Naive thymus-derived CD4-positive, alpha-beta T cell (primary cell): ENCODE measurements around the gene SUGP1. TPM values are rescaled to one million over a fixed set of nuclear protein-coding genes. Genes with fewer than 3 reads are reported as not detected.

Experiments
- ATAC-seq: fragments of 150-1000 bp; cut with Tn5 transposase; 2 replicates; pipeline ENCODE4 v1.10.0; 2021; ENCODE audit warnings: mild to moderate bottlenecking, moderate library complexity
- CTCF ChIA-PET: fragments of 350-600 bp; sonication (Branson Sonifier 250); formaldehyde crosslinking; loops from one replicate; lab custom pipeline; 2021; ENCODE audit warnings: antibody characterized with exemption; lab: Charles Lee
- POLR2A ChIA-PET: fragments of 350-600 bp; sonication (Branson Sonifier 250); formaldehyde crosslinking; loops from one replicate; lab custom pipeline; 2021; ENCODE audit warnings: antibody characterized with exemption, inconsistent platforms; lab: Charles Lee
- DNase-seq, 9 donors: peaks; one replicate each; pipeline versions ENCODE4 v3.0.0 to v3.0.0-alpha.2; 2020 to 2022; ENCODE audit warnings: mixed read lengths in 1 of 9
- H3K27ac ChIP-seq: one replicate; pipeline ENCODE4 v1.7.0; 2013; ENCODE audit warnings: mild to moderate bottlenecking, low read depth, low read length, moderate library complexity
- H3K27me3 ChIP-seq, 2 donors: one replicate each; pipeline ENCODE4 v1.7.0; 2013; ENCODE audit warnings: low read length in 2 of 2, mild to moderate bottlenecking in 2 of 2, moderate library complexity in 2 of 2; ENCODE audit not compliant: control insufficient read depth in 2 of 2, insufficient read depth in 2 of 2
- H3K36me3 ChIP-seq, 3 experiments: 1 replicate in 2 of 3; 2 replicates in 1 of 3; pipeline ENCODE4 v1.7.0; 2013; ENCODE audit warnings: low read length in 3 of 3, mild to moderate bottlenecking in 3 of 3, moderate library complexity in 1 of 3; ENCODE audit not compliant: insufficient read depth in 3 of 3, control insufficient read depth in 2 of 3
- H3K4me1 ChIP-seq, 2 donors: one replicate each; pipeline ENCODE4 v1.7.0; 2013; ENCODE audit warnings: low read length in 2 of 2, mild to moderate bottlenecking in 2 of 2, moderate library complexity in 1 of 2; ENCODE audit not compliant: control insufficient read depth in 2 of 2, insufficient read depth in 2 of 2
- H3K4me3 ChIP-seq: 2 replicates; pipeline ENCODE4 v1.7.0; 2013; ENCODE audit warnings: mild to moderate bottlenecking, low read length
- H3K9me3 ChIP-seq, 3 experiments: 1 replicate in 2 of 3; 2 replicates in 1 of 3; pipeline ENCODE4 v1.7.0; 2013; ENCODE audit warnings: low read length in 3 of 3; ENCODE audit not compliant: control insufficient read depth in 2 of 3
- H3K27ac Mint-ChIP-seq, 9 donors: one replicate each; pipeline ENCODE4 v1.8.0; 2020 to 2022; ENCODE audit warnings: mixed read lengths in 9 of 9, mild to moderate bottlenecking in 8 of 9, moderate library complexity in 5 of 9, inconsistent platforms in 2 of 9
- H3K27me3 Mint-ChIP-seq, 5 donors: one replicate each; pipeline ENCODE4 v1.8.0; 2021 to 2022; ENCODE audit warnings: mixed read lengths in 5 of 5, mild to moderate bottlenecking in 1 of 5
- H3K36me3 Mint-ChIP-seq, 5 donors: one replicate each; pipeline ENCODE4 v1.8.0; 2020 to 2022; ENCODE audit warnings: mixed read lengths in 5 of 5, mild to moderate bottlenecking in 3 of 5, inconsistent platforms in 1 of 5
- H3K4me1 Mint-ChIP-seq, 7 donors: one replicate each; pipeline ENCODE4 v1.8.0; 2020 to 2022; ENCODE audit warnings: mixed read lengths in 7 of 7, mild to moderate bottlenecking in 3 of 7, inconsistent platforms in 1 of 7
- H3K4me3 Mint-ChIP-seq, 10 donors: one replicate each; pipeline ENCODE4 v1.8.0; 2020 to 2022; ENCODE audit warnings: mild to moderate bottlenecking in 10 of 10, mixed read lengths in 10 of 10, moderate library complexity in 6 of 10, inconsistent platforms in 2 of 10
- H3K9me3 Mint-ChIP-seq, 11 donors: one replicate each; pipeline ENCODE4 v1.8.0; 2020 to 2022; ENCODE audit warnings: mixed read lengths in 11 of 11, mild to moderate bottlenecking in 4 of 11, inconsistent platforms in 1 of 11, moderate library complexity in 1 of 11
- intact Hi-C, 2 donors: fragments of 100-400 bp; cut with micrococcal nuclease; formaldehyde crosslinking; loops; one replicate each; pipeline ENCODE4 v1.15.1; 2023
- polyA plus RNA-seq, 2 donors: library from polyadenylated mRNA; unstranded; fragments of 300-500 nt; fragmentation: Illumina TruSeq; gene quantifications; one replicate each; pipeline ENCODE4 v1.2.3, GENCODE V29; 2021
- total RNA-seq, 6 experiments: library from RNA in 5 of 6; stranded (reverse) in 5 of 6; gene quantifications; 1 replicate in 5 of 6; 2 replicates in 1 of 6; pipeline ENCODE4 v1.2.3 and lab custom pipeline; 2021 to 2026

SUGP1 gene
- total and polyA plus RNA-seq, 7 experiments from 2014 or later: 36.0 to 96.6 (median 59.7) TPM

GRCh38 chr19:19230999-19231398 lies 89.3 kb downstream of the SUGP1 start:
- H3K36me3 Mint-ChIP-seq: peaks cover 0 to 3% (median 2%) of the 10 kb centered on the region in 5 donors
- ChIA-PET POLR2A (no interaction called here), CTCF (interaction anchor here (1.9 kb wide), 1 partner anchor 85 kb away, joined by 7 read pairs; no protein-coding TSS in a partner anchor)
- H3K4me1 Mint-ChIP-seq: no peaks in the 10 kb centered on the region
- H3K4me3 ChIP-seq: no peak overlapping the region
- H3K4me3 Mint-ChIP-seq: no peak overlapping the region
- no peaks in the 10 kb centered on the region for H3K27me3 ChIP-seq
- H3K36me3 ChIP-seq: no peaks in the 10 kb centered on the region
- H3K27me3 Mint-ChIP-seq: peaks cover 2 to 10% (median 5%) of the 10 kb centered on the region in 5 donors
- peaks cover 0 to 30% (median 11%) of the 10 kb centered on the region in 11 donors for H3K9me3 Mint-ChIP-seq
- H3K4me1 ChIP-seq: no peaks in the 10 kb centered on the region
- DNase-seq (no peak), ATAC-seq (no peak)
- no peak overlapping the region for H3K27ac Mint-ChIP-seq
- H3K9me3 ChIP-seq: peaks cover 0 to 20% (median 0%) of the 10 kb centered on the region in 3 experiments
- intact Hi-C loops: no loop called here
- H3K27ac ChIP-seq: no peak overlapping the region

DNA sequence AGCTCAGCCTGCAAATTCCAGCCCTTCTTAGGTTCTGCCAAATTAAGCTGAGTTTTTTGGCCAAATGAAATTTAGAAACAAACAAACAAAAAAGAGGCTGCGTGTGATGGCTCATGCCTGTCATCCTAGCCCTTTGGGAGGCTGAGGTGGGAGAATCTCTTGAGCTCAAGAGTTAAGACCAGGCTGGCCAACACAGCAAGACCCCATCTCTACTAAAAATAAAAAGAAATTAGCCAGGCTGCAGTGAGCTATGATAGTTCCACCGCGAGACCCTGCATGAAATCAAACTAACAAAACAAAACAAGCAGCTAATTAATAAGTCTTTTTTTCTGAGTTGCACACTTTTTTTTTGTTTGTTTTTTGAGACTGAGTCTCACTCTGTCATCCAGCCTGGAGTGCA lies 90.6 kb downstream of the SUGP1 start:
- Mint-ChIP-seq H3K9me3 (peaks cover 0 to 22% (median 7%) of the 10 kb centered on the region in 11 donors), H3K27ac (no peak overlapping the region), H3K27me3 (peaks cover 0 to 7% (median 5%) of the 10 kb centered on the region in 5 donors), H3K4me1 (peaks cover 0 to 4% (median under 1%) of the 10 kb centered on the region in 7 donors), H3K36me3 (no peaks in the 10 kb centered on the region), H3K4me3 (no peak overlapping the region)
- POLR2A ChIA-PET: interaction anchor here (0.6 kb wide), 1 partner anchor 63 kb away, joined by 3 read pairs; no protein-coding TSS in a partner anchor
- H3K27me3 ChIP-seq: no peaks in the 10 kb centered on the region
- H3K27ac ChIP-seq: no peak overlapping the region
- intact Hi-C loops: no loop called here
- CTCF ChIA-PET: interaction anchor here (0.7 to 1.9 kb wide), 2 partner anchors 84 to 111 kb away, joined by 4 to 7 read pairs; no protein-coding TSS in a partner anchor
- ATAC-seq (no peak), DNase-seq (no peak)
- H3K4me1 ChIP-seq: peaks cover 0 to 7% of the 10 kb centered on the region in 2 donors
- H3K4me3 ChIP-seq: no peak overlapping the region
- H3K9me3 ChIP-seq: peaks cover 0 to 13% (median 0%) of the 10 kb centered on the region in 3 experiments
- H3K36me3 ChIP-seq: no peaks in the 10 kb centered on the region

GRCh38 chr19:19227217-19227616 lies 93.1 kb downstream of the SUGP1 start:
- ChIA-PET POLR2A (no interaction called here), CTCF (no interaction called here)
- Mint-ChIP-seq H3K36me3 (no peaks in the 10 kb centered on the region), H3K4me3 (no peak overlapping the region), H3K27ac (no peak overlapping the region), H3K9me3 (no peaks in the 10 kb centered on the region), H3K27me3 (peaks cover 0 to 18% (median 7%) of the 10 kb centered on the region in 5 donors), H3K4me1 (peaks cover 0 to 4% (median 2%) of the 10 kb centered on the region in 7 donors)
- Histone ChIP-seq H3K27me3 (no peaks in the 10 kb centered on the region), H3K27ac (no peak overlapping the region), H3K4me1 (peaks cover 0 to 9% of the 10 kb centered on the region in 2 donors), H3K4me3 (no peak overlapping the region), H3K9me3 (no peaks in the 10 kb centered on the region), H3K36me3 (no peaks in the 10 kb centered on the region)
- DNase-seq (no peak), ATAC-seq (no peak)
- intact Hi-C loops: no loop called here

- Mint-ChIP-seq H3K9me3 (no peaks in the 10 kb centered on the region), H3K4me1 (peaks cover 0 to 4% (median 2%) of the 10 kb centered on the region in 7 donors), H3K27ac (no peak overlapping the region), H3K36me3 (no peaks in the 10 kb centered on the region), H3K27me3 (peaks cover 0 to 18% (median 7%) of the 10 kb centered on the region in 5 donors), H3K4me3 (no peak overlapping the region)
- CTCF ChIA-PET: interaction anchor here (1.3 kb wide), 1 partner anchor 263 kb away, joined by 3 read pairs; no protein-coding TSS in a partner anchor
- H3K4me1 ChIP-seq: peaks cover 0 to 9% of the 10 kb centered on the region in 2 donors
- ATAC-seq (no peak), DNase-seq (no peak)
- H3K36me3 ChIP-seq: no peaks in the 10 kb centered on the region
- no peaks in the 10 kb centered on the region for H3K9me3 ChIP-seq
- intact Hi-C loops: no loop called here
- no peaks in the 10 kb centered on the region for H3K27me3 ChIP-seq
- H3K4me3 ChIP-seq: no peak overlapping the region
- POLR2A ChIA-PET: no interaction called here
- H3K27ac ChIP-seq: no peak overlapping the region
These were observed 93.6 kb downstream of the SUGP1 start for GRCh38 chr19:19226663-19227062.

GRCh38 chr19:19226204-19226603 lies 94.1 kb downstream of the SUGP1 start:
- peak overlapping the region in 2 of 10 donors; percentile 46 to 82 for H3K4me3 Mint-ChIP-seq
- H3K9me3 Mint-ChIP-seq: no peaks in the 10 kb centered on the region
- H3K27ac Mint-ChIP-seq: peak overlapping the region in 1 of 9 donors; percentile 51
- CTCF ChIA-PET: interaction anchor here (0.5 to 2.4 kb wide), 4 partner anchors 36 to 264 kb away, joined by 3 to 7 read pairs (median 5); partner anchors contain the start of gene BORCS8
- no peaks in the 10 kb centered on the region for H3K36me3 Mint-ChIP-seq
- Histone ChIP-seq H3K27me3 (no peaks in the 10 kb centered on the region), H3K4me1 (peaks cover 0 to 9% of the 10 kb centered on the region in 2 donors), H3K9me3 (no peaks in the 10 kb centered on the region), H3K27ac (no peak overlapping the region), H3K4me3 (no peak overlapping the region), H3K36me3 (no peaks in the 10 kb centered on the region)
- POLR2A ChIA-PET: no interaction called here
- ATAC-seq (no peak), DNase-seq (no peak)
- peaks cover 0 to 4% (median 2%) of the 10 kb centered on the region in 7 donors for H3K4me1 Mint-ChIP-seq
- peaks cover 0 to 18% (median 7%) of the 10 kb centered on the region in 5 donors for H3K27me3 Mint-ChIP-seq
- intact Hi-C loops: no loop called here

Other genes with a start within 250 kb of the SUGP1 start
- gene TMEM161A, start 182.0 kb downstream of the SUGP1 start, total RNA-seq: 10 to 100 TPM; 15.8 to 32.7 (median 23.5) TPM
- gene TMEM161A, start 182.0 kb downstream of the SUGP1 start, polyA plus RNA-seq: 10 to 100 TPM; 17.2 to 29.5 TPM
- gene MEF2B, start 150.2 kb downstream of the SUGP1 start, total RNA-seq: 1 to 10 TPM; 3.0 to 6.4 (median 4.9) TPM
- gene MEF2B, start 150.2 kb downstream of the SUGP1 start, polyA plus RNA-seq: under 1 TPM in 1 of 2 donors, not detected in 1; 0.27 TPM
- 10 to 100 TPM; 22.6 to 48.2 (median 42.7) TPM for gene BORCS8, start 128.4 kb downstream of the SUGP1 start, total RNA-seq
- 10 to 100 TPM; 21.9 to 23.0 TPM for gene BORCS8, start 128.4 kb downstream of the SUGP1 start, polyA plus RNA-seq
- 100 to 1,000 TPM in 1 of 5 experiments, 10 to 100 TPM in 4; 60.8 to 114 (median 74.9) TPM for gene RFXANK, start 128.3 kb downstream of the SUGP1 start, total RNA-seq
- gene RFXANK, start 128.3 kb downstream of the SUGP1 start, polyA plus RNA-seq: 10 to 100 TPM; 81.6 to 90.1 TPM
- gene NR2C2AP, start 117.1 kb downstream of the SUGP1 start, total RNA-seq: 10 to 100 TPM; 13.8 to 33.4 (median 28.7) TPM
- gene NR2C2AP, start 117.1 kb downstream of the SUGP1 start, polyA plus RNA-seq: 10 to 100 TPM; 25.7 to 37.7 TPM
- under 1 TPM in 2 of 5 experiments, not detected in 3; 0.05 to 0.08 TPM for gene NCAN, start 108.6 kb downstream of the SUGP1 start, total RNA-seq
- not detected for gene NCAN, start 108.6 kb downstream of the SUGP1 start, polyA plus RNA-seq
- under 1 TPM in 1 of 5 experiments, not detected in 4; 0.81 TPM for gene TM6SF2, start 47.2 kb downstream of the SUGP1 start, total RNA-seq
- gene TM6SF2, start 47.2 kb downstream of the SUGP1 start, polyA plus RNA-seq: not detected
- gene MAU2, start 320 bp upstream of the SUGP1 start, total RNA-seq: 100 to 1,000 TPM in 4 of 5 experiments, 10 to 100 TPM in 1; 93.7 to 170 (median 136) TPM
- gene MAU2, start 320 bp upstream of the SUGP1 start, polyA plus RNA-seq: 10 to 100 TPM; 16.5 to 29.3 TPM
- 100 to 1,000 TPM in 4 of 5 experiments, 10 to 100 TPM in 1; 97.9 to 123 (median 116) TPM for gene GATAD2A, start 85.2 kb upstream of the SUGP1 start, total RNA-seq
- gene GATAD2A, start 85.2 kb upstream of the SUGP1 start, polyA plus RNA-seq: 10 to 100 TPM; 11.3 to 25.7 TPM
- gene TSSK6, start 195.0 kb upstream of the SUGP1 start, total RNA-seq: 10 to 100 TPM in 1 of 5 experiments, 1 to 10 TPM in 4; 3.3 to 11.3 (median 5.2) TPM
- gene TSSK6, start 195.0 kb upstream of the SUGP1 start, polyA plus RNA-seq: 1 to 10 TPM; 1.4 to 4.2 TPM
- 100 to 1,000 TPM; 172 to 362 (median 176) TPM for gene NDUFA13, start 195.7 kb upstream of the SUGP1 start, total RNA-seq
- 100 to 1,000 TPM; 363 to 380 TPM for gene NDUFA13, start 195.7 kb upstream of the SUGP1 start, polyA plus RNA-seq
- gene YJEFN3, start 208.4 kb upstream of the SUGP1 start, total RNA-seq: 10 to 100 TPM in 3 of 5 experiments, 1 to 10 TPM in 2; 3.3 to 18.2 (median 12.7) TPM
- gene YJEFN3, start 208.4 kb upstream of the SUGP1 start, polyA plus RNA-seq: under 1 TPM in 1 of 2 donors, not detected in 1; 0.68 TPM
- under 1 TPM in 4 of 5 experiments, not detected in 1; 0.32 to 0.53 (median 0.49) TPM for gene CILP2, start 217.8 kb upstream of the SUGP1 start, total RNA-seq
- under 1 TPM; 0.27 to 0.69 TPM for gene CILP2, start 217.8 kb upstream of the SUGP1 start, polyA plus RNA-seq